Mucosa of rectum (tissue), 2 donors: ENCODE data around the gene KTN1.

Source experiments
- H3K27ac ChIP-seq, 2 donors: one replicate each; pipeline ENCODE4 v1.7.0; 2013; ENCODE audit warnings: inconsistent platforms in 2 of 2, low read depth in 2 of 2, low read length in 2 of 2
- H3K27me3 ChIP-seq, 2 donors: one replicate each; pipeline ENCODE4 v1.7.0; 2013; ENCODE audit warnings: low read length in 2 of 2; ENCODE audit not compliant: control insufficient read depth in 2 of 2, insufficient read depth in 2 of 2
- H3K36me3 ChIP-seq, 2 donors: one replicate each; pipeline ENCODE4 v1.7.0; 2013; ENCODE audit warnings: low read length in 2 of 2; ENCODE audit not compliant: control insufficient read depth in 2 of 2, insufficient read depth in 2 of 2
- H3K4me1 ChIP-seq, 2 donors: one replicate each; pipeline ENCODE4 v1.7.0; 2013; ENCODE audit warnings: low read length in 2 of 2, mild to moderate bottlenecking in 1 of 2; ENCODE audit not compliant: control insufficient read depth in 2 of 2, insufficient read depth in 2 of 2
- H3K4me3 ChIP-seq, 2 donors: one replicate each; pipeline ENCODE4 v1.7.0; 2013; ENCODE audit warnings: low read length in 2 of 2
- H3K9ac ChIP-seq, 2 donors: one replicate each; pipeline ENCODE4 v1.7.0; 2013; ENCODE audit warnings: low read length in 2 of 2, low read depth in 1 of 2, mild to moderate bottlenecking in 1 of 2
- H3K9me3 ChIP-seq, 2 donors: one replicate each; pipeline ENCODE4 v1.7.0; 2013; ENCODE audit warnings: low read length in 2 of 2; ENCODE audit not compliant: control insufficient read depth in 2 of 2
- donor health status: healthy.
- donor health status: Normal muscosa, but diverticular disease.

KTN1 gene

GRCh38 chr14:55609681-55610080, 29.7 kb downstream of the KTN1 start:
- no peaks in the 10 kb centered on the region for H3K9me3 ChIP-seq
- no peak overlapping the region for H3K4me3 ChIP-seq
- no peak overlapping the region for H3K27ac ChIP-seq
- H3K36me3 ChIP-seq, result peaks cover under 1 to 11% of the 10 kb centered on the region in 2 donors
- H3K9ac ChIP-seq, result no peak overlapping the region
- no peaks in the 10 kb centered on the region for H3K27me3 ChIP-seq
- peaks cover 0 to 8% of the 10 kb centered on the region in 2 donors for H3K4me1 ChIP-seq

DNA sequence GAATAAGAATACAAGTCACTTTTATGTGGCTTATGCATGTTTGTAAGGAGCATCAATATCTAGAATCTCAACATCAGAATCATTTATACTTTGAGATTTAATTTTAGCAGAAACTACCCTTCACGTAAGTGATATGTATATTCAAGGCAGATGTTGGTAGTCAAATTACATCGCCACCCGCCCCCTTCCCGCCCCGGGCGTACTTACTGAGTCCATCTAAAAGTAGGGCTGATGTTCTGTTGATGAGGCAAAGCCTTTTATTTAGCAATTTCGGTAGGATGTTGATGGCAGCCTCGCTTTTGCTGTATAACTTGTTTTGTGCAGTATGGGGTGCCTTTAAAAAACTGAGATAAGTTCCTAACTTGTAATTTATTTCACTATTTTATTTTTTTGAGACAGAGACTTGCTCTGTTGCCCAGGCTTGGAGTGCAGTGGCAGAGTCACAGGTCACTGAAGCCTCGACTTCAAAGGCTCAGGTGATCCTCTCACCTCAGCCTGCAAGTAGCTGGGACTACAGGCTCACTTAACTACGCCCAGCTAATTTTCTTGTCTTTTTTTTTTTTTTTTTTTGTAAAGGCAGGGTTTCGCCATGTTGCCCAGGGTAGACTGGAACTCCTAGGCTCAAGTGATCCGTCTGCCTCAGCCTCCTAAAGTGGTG, 30.8 kb downstream of the KTN1 start:
- Histone ChIP-seq H3K4me1 (peaks cover 0 to 6% of the 10 kb centered on the region in 2 donors), H3K36me3 (peaks cover 6 to 14% of the 10 kb centered on the region in 2 donors), H3K9me3 (no peaks in the 10 kb centered on the region), H3K27me3 (no peaks in the 10 kb centered on the region), H3K4me3 (no peak overlapping the region), H3K9ac (no peak overlapping the region), H3K27ac (no peak overlapping the region)

- H3K27ac ChIP-seq, result no peak overlapping the region
- H3K27me3 ChIP-seq, result no peaks in the 10 kb centered on the region
- H3K36me3 ChIP-seq, result peaks cover 12 to 25% of the 10 kb centered on the region in 2 donors
- H3K4me1 ChIP-seq, result no peaks in the 10 kb centered on the region
- no peaks in the 10 kb centered on the region for H3K9me3 ChIP-seq
- H3K9ac ChIP-seq, result no peak overlapping the region
- H3K4me3 ChIP-seq, result no peak overlapping the region
Measured at GRCh38 chr14:55611859-55612258, 31.9 kb downstream of the KTN1 start.

GRCh38 chr14:55614304-55614703, 34.3 kb downstream of the KTN1 start:
- H3K36me3 ChIP-seq, result peaks cover 32 to 40% of the 10 kb centered on the region in 2 donors
- no peaks in the 10 kb centered on the region for H3K9me3 ChIP-seq
- no peak overlapping the region for H3K4me3 ChIP-seq
- no peaks in the 10 kb centered on the region for H3K4me1 ChIP-seq
- no peak overlapping the region for H3K27ac ChIP-seq
- no peak overlapping the region for H3K9ac ChIP-seq
- no peaks in the 10 kb centered on the region for H3K27me3 ChIP-seq

GRCh38 chr14:55620277-55620676, 40.3 kb downstream of the KTN1 start:
- H3K27ac ChIP-seq, result no peak overlapping the region
- H3K36me3 ChIP-seq, result peaks cover 60 to 69% of the 10 kb centered on the region in 2 donors
- no peak overlapping the region for H3K4me3 ChIP-seq
- H3K27me3 ChIP-seq, result no peaks in the 10 kb centered on the region
- peaks cover 0 to 3% of the 10 kb centered on the region in 2 donors for H3K9me3 ChIP-seq
- H3K4me1 ChIP-seq, result no peaks in the 10 kb centered on the region
- no peak overlapping the region for H3K9ac ChIP-seq

- H3K27me3 ChIP-seq, result no peaks in the 10 kb centered on the region
- H3K36me3 ChIP-seq, result peaks cover 58 to 66% of the 10 kb centered on the region in 2 donors
- H3K9ac ChIP-seq, result no peak overlapping the region
- no peaks in the 10 kb centered on the region for H3K4me1 ChIP-seq
- H3K9me3 ChIP-seq, result peaks cover 0 to 3% of the 10 kb centered on the region in 2 donors
- H3K4me3 ChIP-seq, result no peak overlapping the region
- no peak overlapping the region for H3K27ac ChIP-seq
Measured at GRCh38 chr14:55620981-55621380, 41.0 kb downstream of the KTN1 start.

- no peaks in the 10 kb centered on the region for H3K4me1 ChIP-seq
- no peaks in the 10 kb centered on the region for H3K27me3 ChIP-seq
- H3K9me3 ChIP-seq, result peaks cover 0 to 3% of the 10 kb centered on the region in 2 donors
- no peak overlapping the region for H3K27ac ChIP-seq
- H3K9ac ChIP-seq, result no peak overlapping the region
- no peak overlapping the region for H3K4me3 ChIP-seq
- H3K36me3 ChIP-seq, result peaks cover 54 to 65% of the 10 kb centered on the region in 2 donors
Measured at GRCh38 chr14:55621391-55621790, 41.4 kb downstream of the KTN1 start.

GRCh38 chr14:55624913-55625312, 44.9 kb downstream of the KTN1 start:
- H3K27me3 ChIP-seq, result no peaks in the 10 kb centered on the region
- peaks cover 49 to 58% of the 10 kb centered on the region in 2 donors for H3K36me3 ChIP-seq
- H3K9ac ChIP-seq, result no peak overlapping the region
- no peak overlapping the region for H3K4me3 ChIP-seq
- H3K4me1 ChIP-seq, result no peaks in the 10 kb centered on the region
- H3K9me3 ChIP-seq, result peaks cover 0 to 2% of the 10 kb centered on the region in 2 donors
- no peak overlapping the region for H3K27ac ChIP-seq

DNA sequence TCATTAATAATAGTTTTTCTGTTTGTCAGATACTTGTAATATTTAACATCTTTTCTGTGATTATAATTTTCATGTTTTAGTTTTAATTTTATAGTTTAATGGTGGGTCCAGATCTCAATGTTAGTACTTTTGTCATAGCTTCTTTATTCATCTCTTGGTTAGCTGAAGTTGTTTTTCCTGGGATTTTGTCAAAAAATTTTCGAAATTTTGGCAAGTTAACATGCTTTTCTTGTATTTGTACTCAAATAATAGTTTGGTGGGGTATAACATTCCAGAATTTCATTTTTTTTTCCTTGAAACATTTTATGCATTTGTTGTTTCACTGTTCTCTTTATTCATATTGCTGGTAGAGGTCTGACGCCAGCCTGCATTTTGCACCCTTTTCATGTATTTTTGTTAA, 45.5 kb downstream of the KTN1 start:
- Histone ChIP-seq H3K27ac (no peak overlapping the region), H3K9me3 (no peaks in the 10 kb centered on the region), H3K4me3 (no peak overlapping the region), H3K4me1 (no peaks in the 10 kb centered on the region), H3K9ac (no peak overlapping the region), H3K27me3 (no peaks in the 10 kb centered on the region), H3K36me3 (peaks cover 49 to 58% of the 10 kb centered on the region in 2 donors)

DNA sequence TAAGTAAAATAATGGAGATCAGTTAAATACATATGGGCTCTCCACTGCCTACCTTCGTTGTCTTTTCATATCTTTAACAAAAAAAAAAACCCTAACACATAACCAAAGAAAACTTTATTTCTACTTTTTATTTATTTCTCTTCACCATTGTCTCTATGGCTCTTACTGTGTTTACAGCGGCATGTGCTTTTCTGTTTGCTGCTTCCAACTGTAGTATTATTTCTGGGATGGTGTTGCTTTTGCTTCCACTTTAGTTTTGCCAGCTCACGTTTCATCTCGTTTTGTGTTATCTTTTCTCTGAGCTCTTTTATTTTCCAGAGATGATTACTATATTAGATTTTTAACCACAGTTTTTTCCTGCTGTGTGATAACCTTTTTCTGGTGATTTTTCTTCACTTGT, 46.1 kb downstream of the KTN1 start:
- Histone ChIP-seq H3K27me3 (no peaks in the 10 kb centered on the region), H3K9me3 (no peaks in the 10 kb centered on the region), H3K4me3 (no peak overlapping the region), H3K36me3 (peaks cover 47 to 52% of the 10 kb centered on the region in 2 donors), H3K4me1 (no peaks in the 10 kb centered on the region), H3K9ac (no peak overlapping the region), H3K27ac (no peak overlapping the region)
